ENCODE data around the gene CEP290.
A peak's percentile ranks its signal among the peaks of the same experiment; 100 is the strongest.

The CEP290 gene

DNA sequence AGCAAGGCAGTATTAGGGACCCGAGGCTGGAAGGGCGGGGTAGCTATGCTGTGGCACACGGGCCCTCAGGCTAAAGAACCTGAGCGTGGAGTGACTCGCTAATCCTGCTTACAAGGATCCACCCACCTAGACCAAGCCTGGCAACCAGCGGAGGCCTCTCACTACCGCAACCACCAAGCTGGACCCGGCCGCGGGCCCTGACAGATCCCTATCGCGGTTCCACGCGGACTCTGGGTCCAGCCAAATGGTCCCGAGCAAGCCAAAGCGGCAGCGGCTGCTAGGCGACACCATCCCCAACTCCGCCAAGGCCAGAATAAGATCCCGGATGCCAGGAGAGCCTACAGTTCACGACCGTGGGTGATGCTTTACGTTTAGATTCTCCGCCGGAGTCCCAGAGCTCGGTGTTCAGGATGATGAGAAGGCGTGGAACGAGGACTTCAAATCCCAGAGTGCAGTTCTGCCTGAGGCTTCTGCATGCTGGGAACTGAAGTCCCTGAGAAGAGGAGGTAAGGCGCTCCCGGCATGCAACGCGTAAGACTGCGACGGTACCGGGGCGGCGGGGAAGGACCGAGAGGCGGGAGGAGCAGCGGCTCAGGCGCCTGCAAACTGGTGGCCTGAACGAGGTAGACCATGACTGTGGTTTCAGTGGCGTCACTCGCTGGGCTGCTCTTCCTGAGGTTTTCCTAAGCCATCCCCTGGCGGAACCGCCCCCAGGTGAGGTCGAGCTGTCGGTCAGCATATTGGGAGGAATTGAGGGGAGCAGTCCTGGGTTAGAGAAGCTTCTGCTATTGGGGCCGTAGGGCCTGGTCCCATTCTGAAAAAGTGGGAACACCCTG is at the start of gene CEP290, which contains the start of gene TMTC3:
Gene CEP290, minus strand, starts transcription at position 315 of the 836 bp plus-strand sequence. CDS start 781 bp downstream, outside the sequence.
Gene TMTC3, plus strand, starts transcription at position 534 of the 836 bp plus-strand sequence. CDS start 6,009 bp downstream, outside the sequence.
- TF ChIP-seq, protein P1, sequence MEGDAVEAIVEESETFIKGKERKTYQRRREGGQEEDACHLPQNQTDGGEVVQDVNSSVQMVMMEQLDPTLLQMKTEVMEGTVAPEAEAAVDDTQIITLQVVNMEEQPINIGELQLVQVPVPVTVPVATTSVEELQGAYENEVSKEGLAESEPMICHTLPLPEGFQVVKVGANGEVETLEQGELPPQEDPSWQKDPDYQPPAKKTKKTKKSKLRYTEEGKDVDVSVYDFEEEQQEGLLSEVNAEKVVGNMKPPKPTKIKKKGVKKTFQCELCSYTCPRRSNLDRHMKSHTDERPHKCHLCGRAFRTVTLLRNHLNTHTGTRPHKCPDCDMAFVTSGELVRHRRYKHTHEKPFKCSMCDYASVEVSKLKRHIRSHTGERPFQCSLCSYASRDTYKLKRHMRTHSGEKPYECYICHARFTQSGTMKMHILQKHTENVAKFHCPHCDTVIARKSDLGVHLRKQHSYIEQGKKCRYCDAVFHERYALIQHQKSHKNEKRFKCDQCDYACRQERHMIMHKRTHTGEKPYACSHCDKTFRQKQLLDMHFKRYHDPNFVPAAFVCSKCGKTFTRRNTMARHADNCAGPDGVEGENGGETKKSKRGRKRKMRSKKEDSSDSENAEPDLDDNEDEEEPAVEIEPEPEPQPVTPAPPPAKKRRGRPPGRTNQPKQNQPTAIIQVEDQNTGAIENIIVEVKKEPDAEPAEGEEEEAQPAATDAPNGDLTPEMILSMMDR (IDR thresholded peaks at IDR 0.05; ENCODE audit: low read depth, low read length, missing control alignments): no peak
- Histone ChIP-seq H3K36me3 (replicated peaks) (peaks cover 2% of the 10 kb centered on the region), H3K27ac (peak within 1 kb of the TSS; percentile 70), H3K4me3 (ENCODE audit: low read depth, low read length) (peak within 1 kb of the TSS; percentile 88), H3K27me3 (replicated peaks) (no peaks in the 10 kb centered on the region)
- in situ Hi-C loops (cut with HindIII; ENCODE audit: low pct_ligation_motif_present, low sequenced_read_pairs): no loop called here
- DNase-seq: peak; percentile 100

- no peak for DNase-seq
- H3K27ac ChIP-seq: no peak overlapping the region
- no peak overlapping the region for H3K4me3 ChIP-seq (ENCODE audit: low read depth, low read length)
- no peaks in the 10 kb centered on the region for H3K36me3 ChIP-seq (replicated peaks)
- TF ChIP-seq, protein P1 (IDR thresholded peaks at IDR 0.05; ENCODE audit: low read depth, low read length, missing control alignments): no peak
- no peaks in the 10 kb centered on the region for H3K27me3 ChIP-seq (replicated peaks)
- in situ Hi-C loops (cut with HindIII; ENCODE audit: low pct_ligation_motif_present, low sequenced_read_pairs): no loop called here
Observed at GRCh38 chr12:88188180-88188579, 46.3 kb upstream of the CEP290 start.

DNA sequence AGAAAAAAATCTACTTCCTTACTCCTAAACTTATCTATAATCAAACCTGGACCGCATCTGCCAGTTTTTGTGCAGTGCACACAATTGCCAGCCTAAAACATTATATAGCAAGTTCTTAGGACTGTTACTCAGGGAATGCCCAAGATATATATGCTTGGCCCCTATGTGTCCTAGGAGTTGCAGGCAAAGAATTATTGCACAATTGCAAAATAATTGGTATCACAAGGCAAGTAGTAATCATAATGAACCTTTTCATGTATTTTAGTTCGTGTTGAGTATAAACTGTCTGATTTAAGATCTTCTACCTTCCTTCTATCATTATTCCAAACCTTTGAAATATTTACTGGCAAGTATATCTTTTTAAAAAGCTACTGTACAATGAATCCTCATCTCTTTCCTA is 45.7 kb upstream of the CEP290 start:
- no peak overlapping the region for H3K27ac ChIP-seq
- H3K36me3 ChIP-seq (replicated peaks): no peaks in the 10 kb centered on the region
- in situ Hi-C loops (cut with HindIII; ENCODE audit: low pct_ligation_motif_present, low sequenced_read_pairs): no loop called here
- no peak overlapping the region for H3K4me3 ChIP-seq (ENCODE audit: low read depth, low read length)
- no peak for DNase-seq
- TF ChIP-seq, protein P1 (IDR thresholded peaks at IDR 0.05; ENCODE audit: low read depth, low read length, missing control alignments): no peak
- H3K27me3 ChIP-seq (replicated peaks): no peaks in the 10 kb centered on the region

- TF ChIP-seq, protein P1 (IDR thresholded peaks at IDR 0.05; ENCODE audit: low read depth, low read length, missing control alignments): no peak
- Histone ChIP-seq H3K27me3 (replicated peaks) (no peaks in the 10 kb centered on the region), H3K36me3 (replicated peaks) (no peaks in the 10 kb centered on the region), H3K27ac (peak overlapping the region; percentile 63), H3K4me3 (ENCODE audit: low read depth, low read length) (no peak overlapping the region)
- peak; percentile 79 for DNase-seq
- in situ Hi-C loops (cut with HindIII; ENCODE audit: low pct_ligation_motif_present, low sequenced_read_pairs): no loop called here
Observed at GRCh38 chr12:88185988-88186387, 44.1 kb upstream of the CEP290 start.

GRCh38 chr12:88185279-88185678 is 43.4 kb upstream of the CEP290 start:
- TF ChIP-seq, protein P1 (IDR thresholded peaks at IDR 0.05; ENCODE audit: low read depth, low read length, missing control alignments): no peak
- DNase-seq: no peak
- Histone ChIP-seq H3K4me3 (ENCODE audit: low read depth, low read length) (no peak overlapping the region), H3K36me3 (replicated peaks) (no peaks in the 10 kb centered on the region), H3K27me3 (replicated peaks) (no peaks in the 10 kb centered on the region), H3K27ac (no peak overlapping the region)
- in situ Hi-C loops (cut with HindIII; ENCODE audit: low pct_ligation_motif_present, low sequenced_read_pairs): no loop called here

All from brain microvascular endothelial cell (primary cell).